ENCODE results near the gene RSRC1.

The RSRC1 gene

GRCh38 chr3:158408518-158408897 is 298.6 kb downstream of the RSRC1 start:
- peak; percentile 24 for DNase-seq

DNA sequence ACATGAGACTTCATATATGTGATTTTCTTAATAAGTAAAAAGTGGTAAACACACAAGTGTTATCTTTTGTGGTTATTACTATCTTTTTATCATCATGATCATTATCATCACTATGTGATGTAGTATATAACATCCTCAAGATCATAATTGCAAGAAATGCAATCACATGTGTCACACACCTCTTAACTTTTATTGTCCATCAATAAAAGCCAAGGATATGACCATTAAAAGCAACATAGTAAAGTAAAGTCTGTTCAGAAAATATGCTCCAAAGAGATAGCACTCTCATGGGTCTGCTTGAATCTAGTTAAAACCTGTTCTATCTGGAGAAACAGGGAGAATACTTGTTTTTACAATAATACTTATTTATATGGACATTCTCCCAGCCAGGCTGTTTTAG is 308.1 kb downstream of the RSRC1 start:
- no peak for DNase-seq

DNA sequence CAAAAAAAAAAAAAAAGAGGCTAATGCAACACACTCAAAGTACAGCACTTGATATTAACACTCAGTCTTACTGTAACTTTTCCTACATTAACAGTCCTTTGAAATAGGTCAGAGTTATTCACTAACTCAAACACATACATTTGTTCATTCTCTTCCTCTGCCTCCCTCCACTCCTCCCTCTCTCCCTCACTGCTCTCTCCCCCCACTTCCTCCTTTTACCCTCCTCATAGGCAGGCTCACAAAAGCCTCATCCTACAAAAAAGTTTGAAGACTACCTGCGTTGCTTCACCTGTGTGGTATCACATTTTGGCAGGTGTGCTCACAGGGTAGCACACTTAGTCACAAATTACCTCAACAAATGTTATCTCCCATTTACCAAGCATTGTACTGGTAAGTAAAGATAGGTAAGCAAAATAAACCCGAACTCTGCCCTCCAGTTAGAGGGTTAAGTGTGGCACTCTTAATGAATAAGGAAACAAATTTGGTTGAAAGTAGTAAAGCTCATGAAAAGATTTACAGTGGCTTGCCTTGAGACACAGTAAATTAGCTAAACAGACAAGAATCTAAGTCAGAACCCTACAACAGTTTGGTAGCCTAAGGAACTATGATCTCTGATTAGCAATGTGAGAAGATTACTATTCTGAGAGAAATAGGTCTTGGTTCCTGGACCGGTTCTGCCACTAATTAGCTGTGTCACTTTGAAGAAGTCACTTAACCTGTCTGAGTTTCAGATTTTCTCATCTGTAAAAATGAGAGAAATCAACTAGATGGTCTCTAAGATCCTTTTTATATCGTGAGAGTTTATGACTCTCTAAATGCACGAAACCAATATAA is 310.1 kb downstream of the RSRC1 start:
- DNase-seq = no peak

GRCh38 chr3:158420654-158421396 is 310.9 kb downstream of the RSRC1 start:
- no peak for DNase-seq

GRCh38 chr3:158430448-158430847 is 320.6 kb downstream of the RSRC1 start:
- DNase-seq = no peak

DNA sequence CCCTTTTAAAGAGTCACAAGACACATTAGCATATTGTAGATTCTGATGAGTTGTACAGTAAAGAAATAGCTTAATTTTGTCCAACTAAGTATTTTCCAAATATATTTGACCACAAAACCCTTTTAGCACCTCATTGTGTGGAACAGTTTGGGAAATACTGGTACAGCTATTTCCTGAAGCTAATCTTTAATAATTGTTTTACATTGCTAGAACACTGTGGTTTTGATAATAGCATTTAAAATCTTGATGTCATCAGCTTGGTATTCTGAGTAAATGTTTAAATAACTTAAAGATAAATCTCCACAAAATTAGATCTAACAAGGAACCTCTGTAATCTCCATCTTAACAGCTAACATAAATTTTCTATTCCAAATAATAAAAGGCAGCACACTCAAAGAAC is 321.1 kb downstream of the RSRC1 start:
- no peak for DNase-seq

DNA sequence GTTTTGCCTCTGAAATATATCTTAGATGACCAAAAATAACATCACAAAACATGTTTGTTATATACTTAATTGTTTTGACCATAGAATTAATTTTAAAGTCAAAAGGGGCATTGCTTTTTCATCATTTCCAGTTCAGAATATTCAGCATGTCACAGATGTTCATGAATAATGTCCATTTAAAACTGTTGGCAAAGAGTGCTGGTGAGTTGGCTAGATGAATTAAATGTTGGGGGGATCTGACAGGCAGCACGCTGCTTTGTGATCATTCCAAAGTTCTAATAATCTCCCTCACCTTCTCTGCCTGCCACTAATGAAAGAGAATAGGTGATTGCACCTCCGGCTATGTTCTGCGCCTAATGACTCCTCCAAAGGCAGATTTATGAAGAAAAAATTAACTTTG is 321.9 kb downstream of the RSRC1 start:
- DNase-seq = no peak

DNA sequence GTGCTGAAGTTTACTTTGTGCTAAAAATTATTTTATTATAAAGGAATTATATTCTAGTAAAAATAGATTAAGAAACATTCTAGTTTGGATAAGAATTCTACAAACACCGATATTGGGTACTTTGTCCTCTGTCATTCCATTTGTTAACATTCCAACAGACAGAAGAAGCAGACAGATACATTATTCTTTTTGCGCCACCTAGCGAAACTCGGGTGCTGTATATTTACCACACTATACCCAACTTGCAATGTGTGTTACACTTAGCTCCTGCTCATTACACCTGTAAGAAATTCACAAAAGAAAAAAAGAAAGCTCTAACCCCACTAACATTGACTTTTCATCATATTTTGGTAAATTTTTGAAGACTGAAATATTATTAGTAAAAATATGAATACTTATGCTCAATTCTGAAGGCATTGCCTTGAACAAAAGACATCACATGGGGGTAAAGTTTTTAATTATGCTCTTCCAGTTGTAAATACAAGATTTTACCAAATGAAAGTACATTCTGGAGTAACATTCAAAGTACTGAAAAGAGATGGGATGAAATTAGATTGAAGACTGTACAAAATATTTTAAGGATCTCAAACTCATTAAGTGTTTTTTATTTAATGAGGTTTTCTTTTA is 324.6 kb downstream of the RSRC1 start:
- peak; percentile 90 for DNase-seq

DNA sequence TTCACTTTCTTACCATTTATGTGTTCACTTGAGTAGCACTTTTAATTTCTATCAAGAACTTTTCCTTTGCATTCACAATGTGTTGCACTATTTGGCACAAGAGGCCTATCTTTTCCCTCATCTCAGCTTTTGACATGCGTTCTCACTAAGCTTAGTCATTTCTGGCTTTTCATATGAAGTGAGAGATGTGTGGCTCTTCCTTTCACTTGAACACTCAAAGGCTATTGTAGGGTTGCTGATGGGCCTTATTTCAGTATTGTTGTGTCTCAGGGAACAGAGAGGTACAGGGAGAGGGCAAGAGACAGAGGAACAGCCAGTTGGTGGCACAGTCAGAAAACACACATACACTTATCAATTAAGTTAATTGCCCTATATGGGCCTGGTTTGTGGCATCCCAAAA is 333.7 kb downstream of the RSRC1 start:
- no peak for DNase-seq

- no peak for DNase-seq
Measured at GRCh38 chr3:158447408-158447807, 337.5 kb downstream of the RSRC1 start.

DNA sequence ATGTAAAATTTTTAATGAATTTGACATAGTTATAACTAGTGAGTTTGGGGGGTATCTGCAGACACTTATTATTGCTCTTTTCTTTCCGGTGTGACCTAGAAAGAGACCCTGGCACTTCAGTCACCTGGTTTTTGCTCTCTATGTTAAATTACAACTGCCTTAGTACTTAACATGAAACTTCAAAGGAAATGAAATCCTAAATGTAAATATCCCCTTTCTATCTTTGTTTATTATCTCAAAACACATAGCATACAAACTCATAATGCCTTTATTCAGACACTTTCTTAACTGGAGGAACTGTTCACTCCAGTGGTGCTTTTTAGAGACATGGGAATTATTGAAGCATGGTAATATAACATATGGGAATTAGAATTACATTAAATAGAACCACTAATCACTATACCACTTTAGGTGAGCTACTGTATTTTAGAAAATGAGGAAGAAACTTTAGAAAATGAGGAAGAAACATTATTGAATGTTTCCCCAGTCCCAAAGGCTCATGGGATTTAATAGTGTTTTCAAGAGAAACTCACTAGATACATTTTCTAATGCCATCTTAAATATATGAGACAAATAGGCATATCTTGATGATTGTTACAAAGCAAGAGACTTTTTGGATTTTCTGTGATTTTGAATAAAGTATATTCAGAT is 341.6 kb downstream of the RSRC1 start:
- DNase-seq = no peak

GRCh38 chr3:158452334-158452733 is 342.4 kb downstream of the RSRC1 start:
- no peak for DNase-seq

DNA sequence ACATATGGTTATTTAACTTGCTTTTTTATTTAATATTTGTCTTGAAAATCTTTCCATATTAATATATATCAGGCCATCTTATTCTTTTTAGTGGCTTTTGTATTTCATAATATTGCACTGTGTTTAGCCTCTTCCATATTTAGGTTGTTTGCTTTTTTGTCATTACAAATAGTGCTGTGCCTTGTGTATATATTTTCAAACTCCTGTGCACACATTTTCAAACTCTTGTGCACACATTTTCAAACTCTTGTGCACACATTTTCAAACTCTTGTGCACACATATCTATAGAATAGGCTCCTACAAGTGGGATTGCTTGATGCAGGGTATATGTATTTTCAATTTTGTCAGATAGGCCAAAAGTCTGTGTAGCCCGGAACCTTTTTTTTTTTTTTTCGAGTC is 343.1 kb downstream of the RSRC1 start:
- no peak for DNase-seq

DNA sequence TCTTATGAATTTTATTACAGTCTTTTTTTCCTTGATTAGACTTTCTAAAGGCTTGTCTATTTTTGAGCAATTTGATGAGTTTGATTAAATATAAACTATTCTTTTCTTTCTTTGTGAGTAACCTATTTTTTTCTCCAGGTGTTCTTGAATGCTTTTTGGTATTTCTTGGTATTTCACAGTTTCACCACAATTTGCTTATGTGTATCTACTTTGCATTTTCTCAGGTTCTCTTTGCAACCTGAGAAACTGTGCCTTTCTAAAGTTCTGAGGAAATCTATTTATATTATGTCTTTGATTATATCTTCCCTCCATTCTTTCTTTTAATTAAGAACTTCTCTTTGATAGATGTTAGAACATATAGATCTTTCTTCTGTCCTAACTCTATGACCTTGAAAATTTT is 344.0 kb downstream of the RSRC1 start:
- no peak for DNase-seq

DNA sequence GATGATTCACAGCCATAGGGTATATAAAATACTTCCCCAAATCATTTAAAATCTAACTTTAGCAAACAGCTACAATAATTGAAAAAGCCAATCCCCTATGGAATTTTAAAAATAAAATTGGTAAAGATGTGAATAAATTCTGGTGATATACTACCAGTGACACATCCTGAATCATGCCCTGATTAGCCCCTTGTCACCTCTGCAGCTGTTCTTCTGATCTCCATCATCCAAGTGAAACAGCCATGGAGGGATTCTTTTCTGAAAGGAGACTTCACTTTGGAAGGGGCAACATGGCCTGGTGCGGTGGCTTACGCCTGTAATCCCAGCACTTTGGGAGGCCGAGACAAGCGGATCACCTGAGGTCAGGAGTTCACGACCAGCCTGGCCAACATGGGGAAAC is 345.5 kb downstream of the RSRC1 start:
- no peak for DNase-seq

- DNase-seq = no peak
Measured at GRCh38 chr3:158456114-158456513, 346.2 kb downstream of the RSRC1 start.

GRCh38 chr3:158458464-158458863 is 348.6 kb downstream of the RSRC1 start:
- DNase-seq = no peak

- no peak for DNase-seq
Measured at GRCh38 chr3:158460926-158461325, 351.0 kb downstream of the RSRC1 start.

GRCh38 chr3:158463556-158463955 is 353.7 kb downstream of the RSRC1 start:
- no peak for DNase-seq

DNA sequence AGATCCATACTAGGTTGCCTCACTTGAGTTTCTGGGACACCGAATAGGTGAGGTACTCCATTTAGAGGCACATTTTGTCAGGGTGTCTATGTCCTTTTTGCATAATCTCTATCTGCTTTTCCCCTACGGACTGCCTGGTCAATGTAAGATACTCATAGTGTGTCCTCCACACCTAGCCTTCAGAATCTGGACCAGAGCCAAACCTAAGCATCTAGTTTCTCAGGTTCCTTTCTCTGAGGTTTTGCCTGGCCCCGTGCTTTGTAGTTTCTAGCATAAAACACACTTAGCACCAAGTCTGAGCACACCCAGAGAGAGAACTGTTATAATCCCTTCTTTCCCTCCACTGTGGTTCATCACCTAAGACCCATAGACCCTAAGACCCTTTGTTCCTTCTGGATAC is 355.2 kb downstream of the RSRC1 start:
- DNase-seq = no peak

GRCh38 chr3:158470944-158471638 is 361.2 kb downstream of the RSRC1 start:
- no peak for DNase-seq

GRCh38 chr3:158471639-158472294 is 361.9 kb downstream of the RSRC1 start:
- DNase-seq = no peak
